Endothelial cell of umbilical vein (primary cell): ENCODE results near the gene TFF3. TPM values are rescaled to one million over a fixed set of nuclear protein-coding genes. Genes with fewer than 3 reads are reported as not detected.

Experiments used
- BruUV-seq: library from RNA; stranded (reverse); fragments of 400-500 nt; replicated peaks from 2 replicates; lab custom pipeline; 2021; lab: Mats Ljungman, UMichigan
- CTCF ChIA-PET: fragments of 300-600, 350-600 bp; sonication (Branson Sonifier 250); formaldehyde crosslinking; loops from one replicate; lab custom pipeline; 2021; ENCODE audit warnings: antibody characterized with exemption, inconsistent platforms; lab: Charles Lee
- POLR2A ChIA-PET: fragments of 300-600, 350-600 bp; sonication (Branson Sonifier 250); formaldehyde crosslinking; loops from one replicate; lab custom pipeline; 2021; ENCODE audit warnings: antibody characterized with exemption, inconsistent platforms; lab: Charles Lee
- DNase-seq: peaks from one replicate; pipeline ENCODE4 v3.0.0-alpha.2; 2011; ENCODE audit warnings: low read depth, low spot score
- FAIRE-seq: peaks from 2 replicates; lab custom pipeline; 2011; peaks lifted over from hg19 to GRCh38; lab: Jason Lieb, UNC
- H2AFZ ChIP-seq: 2 replicates; pipeline ENCODE4 v1.6.0; 2012; ENCODE audit warnings: low read depth, low read length, control low read depth, inconsistent platforms
- H3K27ac ChIP-seq: 2 replicates; pipeline ENCODE4 v1.5.1; 2011; ENCODE audit warnings: low read depth, mild to moderate bottlenecking, control low read depth, low read length, moderate library complexity; ENCODE audit not compliant: insufficient read depth
- H3K27me3 ChIP-seq, 2 experiments: 2 replicates each; pipeline versions ENCODE4 v1.6.0 to v1.6.1; 2011; ENCODE audit warnings: low read length in 2 of 2, mixed read lengths in 1 of 2; ENCODE audit not compliant: control insufficient read depth in 2 of 2, insufficient read depth in 2 of 2
- H3K36me3 ChIP-seq, 2 experiments: 2 replicates in 1 of 2; 3 replicates in 1 of 2; pipeline ENCODE4 v1.5.1; 2011; ENCODE audit warnings: low read length in 2 of 2, mild to moderate bottlenecking in 1 of 2, moderate library complexity in 1 of 2; ENCODE audit not compliant: control insufficient read depth in 2 of 2, insufficient read depth in 2 of 2; ENCODE audit errors: extremely low read depth in 1 of 2
- H3K4me1 ChIP-seq: 3 replicates; pipeline ENCODE4 v1.5.1; 2011; ENCODE audit warnings: mild to moderate bottlenecking, low read length; ENCODE audit not compliant: control insufficient read depth, insufficient read depth; ENCODE audit errors: extremely low read depth
- H3K4me2 ChIP-seq: 2 replicates; pipeline ENCODE4 v1.6.1; 2011; ENCODE audit warnings: low read length, control low read depth, mixed read lengths; ENCODE audit not compliant: insufficient read depth
- H3K4me3 ChIP-seq, 3 experiments: fragments of 200-600 bp in 1 of 3; sonication (generic), shearing (Covaris generic) in 1 of 3; replicated peaks in 1 of 3; 2 replicates each; pipeline ENCODE4 v1.5.1; 2011 to 2016; ENCODE audit warnings: control low read depth in 3 of 3, low read length in 3 of 3, mild to moderate bottlenecking in 2 of 3, inconsistent platforms in 1 of 3, low read depth in 1 of 3, moderate library complexity in 1 of 3; ENCODE audit not compliant: insufficient read depth in 1 of 3
- H3K79me2 ChIP-seq: 2 replicates; pipeline ENCODE4 v1.6.0; 2012; ENCODE audit warnings: low read length, inconsistent platforms; ENCODE audit not compliant: control insufficient read depth, insufficient read depth
- H3K9ac ChIP-seq: replicated peaks from 2 replicates; pipeline ENCODE3; 2011; ENCODE audit warnings: low read length, control low read depth; ENCODE audit not compliant: insufficient read depth; ENCODE audit errors: extremely low read depth
- H3K9me1 ChIP-seq: replicated peaks from 3 replicates; pipeline ENCODE4 v1.6.0; 2011; ENCODE audit warnings: mild to moderate bottlenecking, low read length; ENCODE audit not compliant: control insufficient read depth, insufficient read depth; ENCODE audit errors: extremely low read depth
- H3K9me3 ChIP-seq: replicated peaks from 2 replicates; pipeline ENCODE4 v1.5.1; 2012; ENCODE audit warnings: low read length, inconsistent platforms; ENCODE audit not compliant: control insufficient read depth, insufficient read depth
- H4K20me1 ChIP-seq: replicated peaks from 2 replicates; pipeline ENCODE3; 2011; ENCODE audit warnings: mild to moderate bottlenecking, low read length; ENCODE audit not compliant: control insufficient read depth, insufficient read depth; ENCODE audit errors: extremely low read depth
- EZH2 ChIP-seq: IDR thresholded peaks from 2 replicates; pipeline ENCODE4 v1.6.1; 2012; ENCODE audit warnings: borderline replicate concordance, low read depth, mild to moderate bottlenecking, moderate library complexity, low read length, inconsistent platforms; ENCODE audit not compliant: severe bottlenecking
- FOS ChIP-seq: IDR thresholded peaks from 2 replicates; pipeline ENCODE4 v1.6.1; 2011; ENCODE audit warnings: mild to moderate bottlenecking, low read length, moderate library complexity, borderline replicate concordance; ENCODE audit not compliant: insufficient read depth
- GATA2 ChIP-seq: IDR thresholded peaks from 2 replicates; pipeline ENCODE4 v1.7.0; 2011; ENCODE audit warnings: low read depth, mild to moderate bottlenecking, moderate library complexity, mixed read lengths, low read length; ENCODE audit not compliant: insufficient read length, insufficient read depth
- JUN ChIP-seq: IDR thresholded peaks from 2 replicates; pipeline ENCODE4 v1.6.1; 2011; ENCODE audit warnings: borderline replicate concordance, low read depth; ENCODE audit not compliant: insufficient read length, insufficient read depth
- MYC ChIP-seq: IDR thresholded peaks from one replicate; pipeline ENCODE4 v1.6.1; 2011; ENCODE audit warnings: mild to moderate bottlenecking, low read depth, low read length
- POLR2A ChIP-seq: IDR thresholded peaks from 2 replicates; pipeline ENCODE4 v1.6.1; 2012; ENCODE audit warnings: low read depth, mild to moderate bottlenecking, control low read depth, low read length
- POLR2AphosphoS5 ChIP-seq: IDR thresholded peaks from 2 replicates; pipeline ENCODE4 v1.6.1; 2012; ENCODE audit warnings: low read depth, mild to moderate bottlenecking, control low read depth, low read length, moderate library complexity; ENCODE audit not compliant: insufficient read depth
- dilution Hi-C: fragments of 300-500 bp; cut with MboI; formaldehyde crosslinking; loops from one replicate; pipeline ENCODE4 v1.15.0; 2019; ENCODE audit warnings: low sequenced_read_pairs; ENCODE audit not compliant: extremely low pct_ligation_motif_present
- intact Hi-C: fragments of 100-400 bp; cut with micrococcal nuclease; formaldehyde crosslinking; loops from one replicate; pipeline ENCODE4 v1.10.0; 2022
- polyA plus RNA-seq, 4 experiments: library from polyadenylated mRNA; depleted of rRNA in 3 of 4; stranded (reverse) in 3 of 4; unstranded in 1 of 4; fragments of >200 nt; gene quantifications; 2 replicates each; pipeline versions ENCODE4 v1.2.1 to v1.2.3, GENCODE V29; 2011 to 2012; ENCODE audit warnings: missing spikeins in 1 of 4
- total RNA-seq: library from RNA; stranded (reverse); gene quantifications from 2 replicates; pipeline ENCODE4 v1.2.3, GENCODE V29; 2021
- TF ChIP-seq, protein P1 (sequence below): IDR thresholded peaks from 2 replicates; pipeline ENCODE4 v1.6.1; 2011; ENCODE audit not compliant: insufficient read depth, insufficient read length
- TF ChIP-seq, protein P2 (sequence below), 2 donors: IDR thresholded peaks; 1 replicate in 1 of 2; 2 replicates in 1 of 2; pipeline ENCODE4 v1.5.1; 2011; ENCODE audit warnings: low read length in 2 of 2, mild to moderate bottlenecking in 2 of 2, moderate library complexity in 2 of 2, control low read depth in 1 of 2, inconsistent platforms in 1 of 2, low read depth in 1 of 2; ENCODE audit not compliant: insufficient read depth in 1 of 2; ENCODE audit errors: extremely low read depth in 1 of 2

Gene TFF3
- total and polyA plus RNA-seq, 2 donors (not counting 3 experiments of a cell fraction or from before 2014, with no cell fraction given), result 0.93 to 1.8 TPM

DNA sequence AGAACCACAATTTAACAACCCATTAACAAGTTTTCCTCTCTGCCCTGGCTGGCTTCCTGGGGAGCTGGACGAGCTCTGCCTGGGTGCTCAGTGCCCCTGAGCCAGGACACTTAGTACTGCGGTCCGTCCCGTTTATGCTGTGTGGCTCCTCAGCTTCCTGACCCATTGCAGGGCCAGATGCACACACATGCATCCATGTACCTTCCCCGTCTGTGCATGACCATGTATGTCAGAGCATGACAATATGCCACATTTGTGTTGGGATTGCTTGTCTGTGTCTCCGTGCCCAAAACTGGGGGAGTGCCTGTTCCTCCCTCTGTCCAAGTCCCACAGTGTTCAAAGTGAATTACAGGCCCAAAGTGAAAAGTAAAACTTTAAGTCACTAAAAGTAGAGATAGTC, 9.7 kb upstream of the TFF3 start:
- CTCF ChIA-PET, result interaction anchor here (1.9 kb wide), 1 partner anchor 15 kb away, joined by 7 read pairs; no protein-coding TSS in a partner anchor
- BruUV-seq, result no TSS peak
- dilution Hi-C loops, result no loop called here
- Histone ChIP-seq H3K9me1 (no peaks in the 10 kb centered on the region), H3K27me3 (peaks cover 0 to 18% of the 10 kb centered on the region in 2 experiments), H3K4me2 (no peak overlapping the region), H3K9me3 (no peaks in the 10 kb centered on the region), H3K9ac (no peak overlapping the region), H3K4me1 (no peaks in the 10 kb centered on the region), H3K36me3 (no peaks in the 10 kb centered on the region), H4K20me1 (no peaks in the 10 kb centered on the region), H3K79me2 (no peaks in the 10 kb centered on the region), H3K4me3 (no peak overlapping the region), H3K27ac (no peak overlapping the region), H2AFZ (no peak overlapping the region)
- TF ChIP-seq EZH2 (no peak), MYC (no peak), POLR2AphosphoS5 (no peak), GATA2 (no peak), POLR2A (no peak), JUN (no peak), FOS (no peak)
- TF ChIP-seq, protein P1, sequence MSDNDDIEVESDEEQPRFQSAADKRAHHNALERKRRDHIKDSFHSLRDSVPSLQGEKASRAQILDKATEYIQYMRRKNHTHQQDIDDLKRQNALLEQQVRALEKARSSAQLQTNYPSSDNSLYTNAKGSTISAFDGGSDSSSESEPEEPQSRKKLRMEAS, result no peak
- TF ChIP-seq, protein P2, sequence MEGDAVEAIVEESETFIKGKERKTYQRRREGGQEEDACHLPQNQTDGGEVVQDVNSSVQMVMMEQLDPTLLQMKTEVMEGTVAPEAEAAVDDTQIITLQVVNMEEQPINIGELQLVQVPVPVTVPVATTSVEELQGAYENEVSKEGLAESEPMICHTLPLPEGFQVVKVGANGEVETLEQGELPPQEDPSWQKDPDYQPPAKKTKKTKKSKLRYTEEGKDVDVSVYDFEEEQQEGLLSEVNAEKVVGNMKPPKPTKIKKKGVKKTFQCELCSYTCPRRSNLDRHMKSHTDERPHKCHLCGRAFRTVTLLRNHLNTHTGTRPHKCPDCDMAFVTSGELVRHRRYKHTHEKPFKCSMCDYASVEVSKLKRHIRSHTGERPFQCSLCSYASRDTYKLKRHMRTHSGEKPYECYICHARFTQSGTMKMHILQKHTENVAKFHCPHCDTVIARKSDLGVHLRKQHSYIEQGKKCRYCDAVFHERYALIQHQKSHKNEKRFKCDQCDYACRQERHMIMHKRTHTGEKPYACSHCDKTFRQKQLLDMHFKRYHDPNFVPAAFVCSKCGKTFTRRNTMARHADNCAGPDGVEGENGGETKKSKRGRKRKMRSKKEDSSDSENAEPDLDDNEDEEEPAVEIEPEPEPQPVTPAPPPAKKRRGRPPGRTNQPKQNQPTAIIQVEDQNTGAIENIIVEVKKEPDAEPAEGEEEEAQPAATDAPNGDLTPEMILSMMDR (IDR thresholded peaks at IDR 0.05; ENCODE audit: extremely low read depth in 1 of 2, insufficient read depth in 1 of 2, low read depth in 1 of 2, low read length in 2 of 2), result no peak
- DNase-seq (no peak), FAIRE-seq (no peak)
- intact Hi-C loops, result no loop called here
- POLR2A ChIA-PET, result no interaction called here
